Stimulated activated CD4-positive, alpha-beta T cell treated with anti-CD3 and anti-CD28 coated beads, Interleukin-1b, Interleukin-23, amount 100 ng/mL, for 24 hours (primary cell): ENCODE data around the gene CEBPB.
"Not testable (repeated sequence)": the region's sequence is repeated elsewhere in the genome, so short reads cannot be mapped to it uniquely, and the experiment has no call there.

Experiments
- DNase-seq, 4 experiments: peaks; one replicate each; pipeline ENCODE4 v3.0.0-alpha.2; 2020; ENCODE audit warnings: low read depth in 4 of 4, low spot score in 1 of 4

The CEBPB gene

DNA sequence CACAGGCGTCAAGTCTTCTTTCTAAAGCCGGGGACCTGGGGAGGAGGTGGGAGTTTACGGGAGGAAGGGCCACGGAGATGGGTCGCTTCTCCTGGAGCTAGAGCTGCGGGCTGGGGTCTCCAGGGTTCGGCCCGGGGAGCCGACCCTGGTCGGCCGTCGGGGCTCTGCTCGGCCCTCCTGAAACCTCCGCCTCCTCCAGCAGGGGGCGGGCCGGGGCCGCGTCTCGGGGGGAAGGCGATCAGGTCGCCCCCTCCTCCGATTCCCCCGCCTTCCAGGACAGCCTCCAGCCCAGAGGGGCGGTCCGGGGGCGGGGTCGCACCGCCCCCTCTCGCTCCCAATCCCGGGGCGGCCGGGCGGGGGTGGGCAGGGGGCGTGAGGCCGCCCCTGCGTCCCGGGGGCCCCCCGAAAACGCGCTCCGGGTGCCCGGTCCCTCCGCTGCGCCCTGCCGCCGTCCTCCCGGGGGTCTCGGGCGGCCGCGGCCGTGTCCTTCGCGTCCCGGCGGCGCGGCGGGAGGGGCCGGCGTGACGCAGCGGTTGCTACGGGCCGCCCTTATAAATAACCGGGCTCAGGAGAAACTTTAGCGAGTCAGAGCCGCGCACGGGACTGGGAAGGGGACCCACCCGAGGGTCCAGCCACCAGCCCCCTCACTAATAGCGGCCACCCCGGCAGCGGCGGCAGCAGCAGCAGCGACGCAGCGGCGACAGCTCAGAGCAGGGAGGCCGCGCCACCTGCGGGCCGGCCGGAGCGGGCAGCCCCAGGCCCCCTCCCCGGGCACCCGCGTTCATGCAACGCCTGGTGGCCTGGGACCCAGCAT, at the start of gene CEBPB:
TSS of gene CEBPB (plus strand) at position 580 of the 814 bp plus-strand sequence. CDS start at position 784, 204 bp downstream.
- peak; percentile 69 to 79 (median 72) for DNase-seq

- DNase-seq = no peak
Observed at GRCh38 chr20:50141018-50141675, 49.5 kb upstream of the CEBPB start.

DNA sequence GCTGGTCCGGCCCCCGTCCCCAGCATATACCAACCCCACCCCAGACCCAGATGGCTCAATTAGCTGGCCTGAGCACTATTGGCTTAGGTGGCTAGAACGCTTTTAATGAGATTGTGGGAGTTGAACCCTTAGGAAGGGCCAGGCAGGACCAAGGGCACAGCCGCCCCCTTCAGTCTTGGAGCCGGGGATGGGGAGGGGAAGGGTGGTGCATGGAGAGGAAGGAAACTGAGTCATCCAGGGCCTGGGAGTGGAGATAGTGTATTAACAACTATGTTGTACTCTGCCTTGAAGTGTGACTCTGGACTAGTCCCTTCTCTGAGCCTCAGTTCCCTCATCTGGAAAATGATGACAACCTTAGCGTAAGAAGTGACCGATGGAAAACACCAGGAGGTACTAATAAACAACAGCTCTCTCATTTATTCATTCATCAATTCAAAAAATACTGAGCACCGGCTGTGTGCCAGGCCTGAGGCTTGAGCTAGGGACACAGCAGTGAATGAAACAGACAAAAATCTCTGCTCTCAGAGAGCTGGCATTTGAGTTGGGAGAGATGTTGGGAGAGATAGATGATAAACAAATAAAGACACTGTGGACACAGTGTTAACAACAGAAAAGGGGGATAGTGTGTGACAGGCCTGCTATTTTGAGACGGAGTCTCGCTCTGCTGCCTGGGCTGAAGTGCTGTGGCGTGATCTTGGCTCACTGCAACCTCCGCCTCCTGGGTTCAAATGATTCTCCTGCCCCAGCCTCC, 48.6 kb upstream of the CEBPB start:
- no peak for DNase-seq

DNA sequence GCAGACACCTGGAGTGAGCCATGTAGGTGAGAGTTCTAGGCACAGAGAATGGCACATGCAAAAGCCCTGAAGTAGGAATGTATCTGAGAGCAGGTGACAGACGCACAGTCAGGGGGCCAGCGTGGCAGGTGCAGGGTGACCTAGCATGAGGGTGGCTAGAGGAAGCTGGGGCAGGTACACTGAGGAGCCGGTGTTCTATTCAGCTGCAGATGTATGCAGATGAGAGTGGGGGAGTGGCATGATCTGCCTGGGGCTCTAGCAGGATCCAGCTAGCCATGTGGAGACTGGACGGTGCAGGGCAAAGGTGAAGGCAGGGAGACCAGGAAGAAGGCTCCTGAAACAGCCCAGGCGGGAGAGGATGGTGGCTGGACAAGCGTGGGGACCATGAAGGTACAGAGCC, 47.8 kb upstream of the CEBPB start:
- DNase-seq = no peak

GRCh38 chr20:50144362-50144761, 46.3 kb upstream of the CEBPB start:
- no peak for DNase-seq

- DNase-seq = no peak
Observed at GRCh38 chr20:50145566-50145965, 45.1 kb upstream of the CEBPB start.

DNA sequence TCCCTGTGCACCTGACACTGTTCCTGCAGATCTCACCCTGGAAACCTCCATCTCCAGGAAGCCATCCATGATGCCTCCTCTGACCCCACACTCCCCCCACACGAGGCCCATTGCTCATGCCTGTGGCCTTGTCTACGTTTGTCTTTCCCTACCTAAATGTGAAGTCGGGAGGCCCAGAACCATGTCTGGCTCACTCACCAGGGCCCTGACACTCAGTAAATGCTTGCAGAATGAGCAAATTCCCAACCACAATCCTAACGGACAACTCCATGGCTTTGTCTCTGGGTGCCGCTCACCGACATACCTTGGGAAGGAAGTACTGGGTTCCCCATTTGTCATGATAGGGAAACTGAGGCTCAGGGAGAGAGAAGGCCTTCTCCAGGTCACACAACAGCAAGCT, 44.4 kb upstream of the CEBPB start:
- DNase-seq = no peak

- DNase-seq = peak; percentile 26 to 58 (median 41)
Observed at GRCh38 chr20:50146732-50147662, 43.6 kb upstream of the CEBPB start.

GRCh38 chr20:50149481-50150254, 41.0 kb upstream of the CEBPB start:
- DNase-seq = no peak

- DNase-seq = no peak
Observed at GRCh38 chr20:50151034-50151743, 39.4 kb upstream of the CEBPB start.

- DNase-seq = no peak
Observed at GRCh38 chr20:50152394-50153152, 38.1 kb upstream of the CEBPB start.

DNA sequence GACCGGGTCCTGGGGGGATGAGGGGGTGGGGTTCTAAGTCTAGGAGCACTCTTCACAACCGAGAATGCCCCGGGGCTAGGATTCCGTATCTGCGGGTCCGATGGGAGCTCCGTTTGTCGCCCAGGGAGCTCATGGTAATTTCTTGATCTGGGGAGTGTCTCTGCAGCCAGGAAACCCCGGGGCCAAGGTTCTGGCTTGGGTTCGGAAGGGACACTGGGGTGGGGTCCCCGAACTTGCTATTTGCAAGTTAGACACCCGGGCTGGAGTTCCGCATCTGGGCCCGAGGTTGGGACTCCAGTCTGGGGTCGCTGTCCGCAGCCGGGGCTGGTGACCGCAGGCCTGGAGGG, 37.5 kb upstream of the CEBPB start:
- no peak for DNase-seq

DNA sequence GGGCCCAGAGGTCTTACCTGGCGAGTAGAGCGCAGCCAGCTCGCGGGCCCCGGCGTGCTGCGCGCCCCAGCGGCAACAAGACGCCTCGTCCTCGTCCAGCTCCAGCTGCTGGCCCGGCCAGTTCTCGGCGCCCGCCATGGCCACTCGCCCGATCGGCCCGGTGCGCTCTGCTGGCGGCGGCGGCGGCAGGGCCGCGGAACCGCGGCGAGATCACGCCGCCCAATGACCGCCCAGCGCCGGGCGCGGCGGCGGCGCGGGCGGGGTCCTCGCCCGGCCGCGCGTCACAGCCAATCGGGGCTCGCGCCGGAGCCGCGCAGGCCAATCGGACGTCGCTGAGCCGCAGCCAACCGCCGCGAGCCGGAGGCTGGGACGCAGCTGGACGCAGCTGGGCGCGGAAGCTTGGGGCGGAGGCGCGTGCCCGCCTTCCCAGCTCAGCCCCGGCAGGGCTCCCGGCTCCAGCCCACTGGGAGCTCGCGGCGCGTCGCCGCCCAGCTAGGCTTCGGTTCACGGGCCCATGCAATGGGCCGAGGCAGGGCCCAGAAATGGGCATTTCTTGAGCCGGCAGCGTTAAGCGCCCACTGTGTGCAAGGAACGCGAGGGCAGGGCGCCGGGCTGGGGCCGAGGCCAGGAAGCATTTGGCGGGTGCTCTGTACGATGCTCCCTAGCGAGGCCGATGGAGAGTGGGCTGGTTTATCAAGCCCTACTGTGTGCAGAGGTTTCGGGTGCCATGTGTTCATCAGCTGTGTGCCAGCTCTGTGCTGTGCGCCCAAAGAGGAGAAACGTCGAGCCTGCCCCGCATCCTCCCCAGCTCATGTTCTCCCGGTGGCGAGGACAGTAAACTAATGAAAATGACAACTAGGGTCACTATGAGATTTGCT, 36.9 kb upstream of the CEBPB start, which contains the start of gene PEDS1:
TSS of gene PEDS1 (minus strand) at position 224 of the 878 bp plus-strand sequence. CDS start at position 138, 86 bp downstream.
- peak; percentile 60 to 80 (median 70) for DNase-seq

- DNase-seq = not testable (repeated sequence)
Observed at GRCh38 chr20:50161494-50161893, 29.1 kb upstream of the CEBPB start.

- DNase-seq = no peak
Observed at GRCh38 chr20:50163570-50164317, 26.9 kb upstream of the CEBPB start.

GRCh38 chr20:50165684-50166554, 24.7 kb upstream of the CEBPB start:
- DNase-seq = peak; percentile 52 to 84 (median 70)
